Colonic mucosa (tissue), 4 donors: ENCODE data around the gene DNAJB12. TPM values are rescaled to one million over a fixed set of nuclear protein-coding genes. Genes with fewer than 3 reads are reported as not detected.
"Not testable (repeated sequence)": the region's sequence is repeated elsewhere in the genome, so short reads cannot be mapped to it uniquely, and the experiment has no call there.

ENCODE experiments used
- DNase-seq: peaks from one replicate; pipeline ENCODE4 v3.0.0-alpha.2; 2020
- H3K27ac ChIP-seq: fragments of 200-600 bp; one replicate; pipeline ENCODE4 v1.8.0; 2021
- H3K27me3 ChIP-seq: fragments of 200-600 bp; one replicate; pipeline ENCODE4 v1.8.0; 2021
- H3K36me3 ChIP-seq: fragments of 200-600 bp; one replicate; pipeline ENCODE4 v1.8.0; 2021
- H3K4me1 ChIP-seq: fragments of 200-600 bp; one replicate; pipeline ENCODE4 v1.8.0; 2021; ENCODE audit warnings: mild to moderate bottlenecking
- H3K4me3 ChIP-seq: fragments of 200-600 bp; one replicate; pipeline ENCODE4 v1.8.0; 2021
- H3K9ac ChIP-seq, 2 donors: one replicate each; pipeline ENCODE4 v1.7.0; 2013; ENCODE audit warnings: control low read depth in 2 of 2, low read depth in 2 of 2, low read length in 2 of 2
- H3K9me3 ChIP-seq: fragments of 200-600 bp; one replicate; pipeline ENCODE4 v1.8.0; 2021
- CTCF ChIP-seq: fragments of 200-600 bp; IDR thresholded peaks from one replicate; pipeline ENCODE4 v1.8.0; 2022; ENCODE audit warnings: antibody characterized with exemption, mild to moderate bottlenecking
- intact Hi-C: fragments of 100-400 bp; cut with DNase I; formaldehyde crosslinking; loops from one replicate; pipeline ENCODE4 v1.14.1; 2022
- total RNA-seq, 2 donors: library from RNA; stranded (reverse); fragmentation: NEBNext Ultra II Directional in 1 of 2; extraction: Animal tissue kit (Norgen Biotek cat#: 25700) in 1 of 2; gene quantifications; one replicate each; pipeline ENCODE4 v1.2.1, GENCODE V29; 2021
- donor health status: healthy.
- donor health status: DM: no; HTN: no; CAD: no.
- donor health status: DM: no; HTN: no; CAD: no.

Gene DNAJB12
- total RNA-seq, 2 donors from 2014 or later: 29.4 to 37.9 TPM

- intact Hi-C loops: no loop called here
- Histone ChIP-seq H3K27me3 (no peaks in the 10 kb centered on the region), H3K36me3 (no peaks in the 10 kb centered on the region), H3K4me3 (peak overlapping the region; percentile 68), H3K9ac (peak overlapping the region; percentile 78 to 92), H3K27ac (peak overlapping the region; percentile 94), H3K4me1 (peaks cover 5% of the 10 kb centered on the region), H3K9me3 (no peaks in the 10 kb centered on the region)
- no peak for TF ChIP-seq CTCF
- peak; percentile 98 for DNase-seq
Measured at GRCh38 chr10:72297805-72298591, 56.7 kb downstream of the DNAJB12 start.

GRCh38 chr10:72297281-72297804, 57.4 kb downstream of the DNAJB12 start:
- peak overlapping the region; percentile 68 for H3K4me3 ChIP-seq
- peaks cover 5% of the 10 kb centered on the region for H3K4me1 ChIP-seq
- peak overlapping the region; percentile 94 for H3K27ac ChIP-seq
- H3K9ac ChIP-seq: peak overlapping the region; percentile 78 to 92
- intact Hi-C loops: no loop called here
- peak; percentile 82 for DNase-seq
- TF ChIP-seq CTCF: no peak
- no peaks in the 10 kb centered on the region for H3K36me3 ChIP-seq
- no peaks in the 10 kb centered on the region for H3K27me3 ChIP-seq
- no peaks in the 10 kb centered on the region for H3K9me3 ChIP-seq

GRCh38 chr10:72296829-72297280, 57.9 kb downstream of the DNAJB12 start:
- H3K9me3 ChIP-seq, intact Hi-C loops, H3K4me1 ChIP-seq, H3K36me3 ChIP-seq, DNase-seq, H3K27me3 ChIP-seq: not testable (repeated sequence)
- Histone ChIP-seq H3K4me3 (peak overlapping the region; percentile 68), H3K9ac (peak overlapping the region; percentile 78 to 92), H3K27ac (peak overlapping the region; percentile 94)

GRCh38 chr10:72295330-72295910, 59.3 kb downstream of the DNAJB12 start:
- Histone ChIP-seq H3K27me3 (no peaks in the 10 kb centered on the region), H3K4me1 (peaks cover 5% of the 10 kb centered on the region), H3K9ac (peak overlapping the region in 1 of 2 donors; percentile 5), H3K36me3 (no peaks in the 10 kb centered on the region), H3K9me3 (no peaks in the 10 kb centered on the region), H3K4me3 (no peak overlapping the region), H3K27ac (no peak overlapping the region)
- intact Hi-C loops: no loop called here
- no peak for TF ChIP-seq CTCF
- DNase-seq: no peak

- intact Hi-C loops: no loop called here
- peak; percentile 73 for DNase-seq
- Histone ChIP-seq H3K36me3 (no peaks in the 10 kb centered on the region), H3K4me1 (no peaks in the 10 kb centered on the region), H3K9me3 (no peaks in the 10 kb centered on the region), H3K4me3 (no peak overlapping the region), H3K9ac (peak overlapping the region in 1 of 2 donors; percentile 40), H3K27me3 (no peaks in the 10 kb centered on the region), H3K27ac (no peak overlapping the region)
- TF ChIP-seq CTCF: no peak
Measured at GRCh38 chr10:72292223-72292691, 62.5 kb downstream of the DNAJB12 start.
